ENCODE results near the gene ATRAID. TPM values are rescaled to one million over a fixed set of nuclear protein-coding genes. Genes with fewer than 3 reads are reported as not detected.
"Not testable (repeated sequence)": the region's sequence is repeated elsewhere in the genome, so short reads cannot be mapped to it uniquely, and the experiment has no call there.

Gene ATRAID
- total and polyA plus RNA-seq, 9 donors = 123 to 318 (median 136) TPM

DNA sequence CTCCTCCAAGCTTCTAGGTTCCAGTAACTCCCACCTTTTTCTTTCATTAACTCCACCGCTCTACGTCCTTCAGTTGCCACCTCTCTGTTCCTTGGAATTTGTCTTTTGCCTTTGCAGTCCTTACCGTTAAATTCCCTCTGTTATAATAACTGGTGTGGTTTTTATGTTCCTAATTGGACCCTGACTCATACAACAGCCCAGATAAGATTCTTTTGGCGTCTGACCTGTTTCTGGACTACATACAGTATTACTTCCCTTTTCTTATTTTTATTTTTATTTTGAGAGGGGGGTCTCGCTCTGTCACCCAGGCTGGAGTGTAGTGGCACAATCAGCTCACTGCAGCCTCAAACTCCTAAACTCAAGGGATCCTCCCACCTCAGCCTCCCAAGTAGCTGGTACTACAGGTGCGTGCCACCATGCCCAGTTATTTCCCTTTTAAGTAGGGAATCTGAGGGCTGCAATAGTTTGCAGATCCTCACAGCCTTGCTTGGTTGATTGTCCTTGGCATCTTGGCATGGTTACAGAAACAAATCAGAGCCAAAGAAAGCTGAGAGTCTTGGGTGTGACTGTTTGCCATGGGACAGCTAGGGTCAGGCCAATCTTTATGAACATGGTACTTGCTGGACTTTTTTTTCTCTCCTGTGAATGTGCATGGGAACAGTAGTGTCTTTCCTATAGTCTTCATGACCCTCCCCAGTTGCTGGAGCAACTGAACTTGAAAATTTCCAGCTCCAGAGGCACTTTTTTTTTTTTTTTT lies 41.1 kb upstream of the ATRAID start:
- Histone ChIP-seq H3K9me3 (no peaks in the 10 kb centered on the region), H3K36me3 (no peaks in the 10 kb centered on the region), H3K4me3 (no peak overlapping the region), H3K27ac (no peak overlapping the region), H3K4me1 (ENCODE audit: insufficient read depth) (peaks cover 2% of the 10 kb centered on the region), H3K27me3 (no peaks in the 10 kb centered on the region)
- intact Hi-C loops (cut with DNase I) = no loop called here
- no peak for TF ChIP-seq EP300 (IDR thresholded peaks at IDR 0.05)
- no peak for TF ChIP-seq POLR2A (IDR thresholded peaks at IDR 0.05)
- no peak for TF ChIP-seq CTCF (IDR thresholded peaks at IDR 0.05)
- WGBS, 3 donors = 41 to 52% (median 46%) methylated on average over 6 of the region's 6 CpGs
- DNase-seq = no peak

GRCh38 chr2:27171351-27171848 lies 40.4 kb upstream of the ATRAID start:
- no peak for TF ChIP-seq CTCF (IDR thresholded peaks at IDR 0.05)
- no peak for TF ChIP-seq POLR2A (IDR thresholded peaks at IDR 0.05)
- TF ChIP-seq EP300 (IDR thresholded peaks at IDR 0.05) = no peak
- Histone ChIP-seq H3K27me3 (no peaks in the 10 kb centered on the region), H3K9me3 (no peaks in the 10 kb centered on the region), H3K36me3 (no peaks in the 10 kb centered on the region), H3K27ac (no peak overlapping the region), H3K4me3 (no peak overlapping the region), H3K4me1 (ENCODE audit: insufficient read depth) (peaks cover 2% of the 10 kb centered on the region)
- 84 to 89% (median 85%) methylated on average over 8 of the region's 8 CpGs for WGBS, 3 donors
- no peak for DNase-seq
- intact Hi-C loops (cut with DNase I) = no loop called here

DNA sequence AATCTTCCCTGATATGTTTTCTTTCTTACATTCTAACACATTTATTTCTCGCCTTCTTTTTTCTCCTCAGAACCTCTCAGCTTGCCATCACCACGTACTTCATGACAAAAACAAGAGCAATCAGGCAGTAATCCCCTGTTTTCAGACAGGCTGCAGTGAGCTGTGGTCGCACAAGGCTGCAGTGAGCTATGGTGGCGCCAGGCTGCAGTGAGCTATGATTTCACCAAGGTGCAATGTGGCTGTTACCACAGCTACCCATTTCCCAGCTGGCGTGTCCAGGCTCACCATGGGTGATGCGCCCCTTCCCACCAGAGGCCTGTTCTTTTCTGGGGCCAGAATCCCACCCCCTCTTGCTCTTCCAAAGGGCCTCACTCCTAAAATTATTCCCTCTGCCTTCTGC lies 37.2 kb upstream of the ATRAID start:
- 89 to 90% (median 89%) methylated on average over 6 of the region's 6 CpGs for WGBS, 3 donors
- DNase-seq = no peak
- intact Hi-C loops (cut with DNase I) = no loop called here

DNA sequence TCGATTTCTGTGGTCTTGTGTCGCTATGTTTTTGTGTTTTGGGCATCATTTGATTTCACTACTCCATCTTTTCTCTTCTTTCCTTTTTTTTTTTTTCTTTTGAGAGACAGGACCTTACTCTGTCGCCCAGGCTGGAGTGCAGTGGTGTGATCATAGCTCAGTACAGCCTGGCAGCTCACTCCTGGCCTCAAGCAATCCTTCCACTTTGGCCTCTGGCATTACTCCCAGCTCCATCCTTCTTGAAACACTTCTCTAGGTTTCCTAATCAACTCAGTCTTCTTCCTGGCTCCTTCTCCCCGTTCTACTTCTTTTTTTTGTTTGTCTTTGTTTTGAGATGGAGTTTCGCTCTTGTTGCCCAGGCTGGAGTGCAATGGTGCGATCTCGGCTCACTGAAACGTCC lies 36.5 kb upstream of the ATRAID start:
- H3K4me1 ChIP-seq (ENCODE audit: insufficient read depth) = peaks cover 9% of the 10 kb centered on the region
- H3K27ac ChIP-seq = no peak overlapping the region
- no peak for TF ChIP-seq POLR2A (IDR thresholded peaks at IDR 0.05)
- TF ChIP-seq EP300 (IDR thresholded peaks at IDR 0.05) = no peak
- TF ChIP-seq CTCF (IDR thresholded peaks at IDR 0.05) = no peak
- H3K4me3 ChIP-seq = no peak overlapping the region
- no peaks in the 10 kb centered on the region for H3K9me3 ChIP-seq
- H3K36me3 ChIP-seq = no peaks in the 10 kb centered on the region
- 57 to 58% (median 57%) methylated on average over 8 of the region's 8 CpGs for WGBS, 3 donors
- no peaks in the 10 kb centered on the region for H3K27me3 ChIP-seq
- DNase-seq = peak in 2 of 5 donors; percentile 52 to 69
- intact Hi-C loops (cut with DNase I) = no loop called here

More for the DNA sequence above, 37.2 kb upstream of the ATRAID start:
- Histone ChIP-seq H3K4me1 (ENCODE audit: insufficient read depth) (peaks cover 6% of the 10 kb centered on the region), H3K27me3 (no peaks in the 10 kb centered on the region), H3K36me3 (no peaks in the 10 kb centered on the region), H3K27ac (no peak overlapping the region), H3K9me3 (no peaks in the 10 kb centered on the region), H3K4me3 (no peak overlapping the region)
- TF ChIP-seq POLR2A (IDR thresholded peaks at IDR 0.05) = no peak
- no peak for TF ChIP-seq CTCF (IDR thresholded peaks at IDR 0.05)
- no peak for TF ChIP-seq EP300 (IDR thresholded peaks at IDR 0.05)

- H3K27ac ChIP-seq; H3K4me1 ChIP-seq (ENCODE audit: insufficient read depth); DNase-seq; H3K4me3 ChIP-seq; H3K27me3 ChIP-seq; H3K36me3 ChIP-seq; intact Hi-C loops (cut with DNase I); H3K9me3 ChIP-seq: not testable (repeated sequence)
- WGBS, 3 donors = 92 to 98% (median 94%) methylated on average over 4 of the region's 4 CpGs
These were observed 36.1 kb upstream of the ATRAID start for GRCh38 chr2:27175781-27176180.

All from ovary (tissue), 9 donors.